Measurements from ENCODE around the gene HBS1L.

Gene HBS1L

DNA sequence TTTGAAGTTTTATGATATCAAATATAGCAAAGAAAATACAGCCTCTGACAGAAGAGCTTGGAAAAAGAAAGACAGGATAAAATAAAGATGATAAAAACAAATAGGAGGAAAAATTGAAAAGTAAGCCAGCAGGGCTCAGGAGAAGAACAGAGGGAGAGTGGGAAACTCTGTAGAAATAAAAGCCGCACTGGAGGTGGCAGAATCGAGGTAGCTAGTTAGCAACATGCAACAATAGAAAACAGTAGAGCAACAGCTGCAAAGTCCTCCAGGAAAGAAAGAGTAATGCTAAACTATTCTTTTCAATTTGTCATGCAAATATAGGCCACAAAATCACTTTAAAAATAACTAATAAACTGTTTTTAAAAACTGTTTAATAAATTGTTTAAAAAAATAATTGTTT is 28.8 kb downstream of the HBS1L start:
- Histone ChIP-seq H3K4me1 (no peaks in the 10 kb centered on the region), H3K4me3 (no peak overlapping the region), H3K36me3 (peaks cover 0 to 2% (median 0%) of the 10 kb centered on the region in 3 donors), H3K9me3 (no peaks in the 10 kb centered on the region), H3K27ac (no peak overlapping the region), H3K27me3 (no peaks in the 10 kb centered on the region)
- TF ChIP-seq, protein P1, sequence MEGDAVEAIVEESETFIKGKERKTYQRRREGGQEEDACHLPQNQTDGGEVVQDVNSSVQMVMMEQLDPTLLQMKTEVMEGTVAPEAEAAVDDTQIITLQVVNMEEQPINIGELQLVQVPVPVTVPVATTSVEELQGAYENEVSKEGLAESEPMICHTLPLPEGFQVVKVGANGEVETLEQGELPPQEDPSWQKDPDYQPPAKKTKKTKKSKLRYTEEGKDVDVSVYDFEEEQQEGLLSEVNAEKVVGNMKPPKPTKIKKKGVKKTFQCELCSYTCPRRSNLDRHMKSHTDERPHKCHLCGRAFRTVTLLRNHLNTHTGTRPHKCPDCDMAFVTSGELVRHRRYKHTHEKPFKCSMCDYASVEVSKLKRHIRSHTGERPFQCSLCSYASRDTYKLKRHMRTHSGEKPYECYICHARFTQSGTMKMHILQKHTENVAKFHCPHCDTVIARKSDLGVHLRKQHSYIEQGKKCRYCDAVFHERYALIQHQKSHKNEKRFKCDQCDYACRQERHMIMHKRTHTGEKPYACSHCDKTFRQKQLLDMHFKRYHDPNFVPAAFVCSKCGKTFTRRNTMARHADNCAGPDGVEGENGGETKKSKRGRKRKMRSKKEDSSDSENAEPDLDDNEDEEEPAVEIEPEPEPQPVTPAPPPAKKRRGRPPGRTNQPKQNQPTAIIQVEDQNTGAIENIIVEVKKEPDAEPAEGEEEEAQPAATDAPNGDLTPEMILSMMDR (IDR thresholded peaks at IDR 0.05) = no peak
- no peak for DNase-seq
- intact Hi-C loops (cut with DNase I; ENCODE audit: low total_unique reads) = no loop called here

DNA sequence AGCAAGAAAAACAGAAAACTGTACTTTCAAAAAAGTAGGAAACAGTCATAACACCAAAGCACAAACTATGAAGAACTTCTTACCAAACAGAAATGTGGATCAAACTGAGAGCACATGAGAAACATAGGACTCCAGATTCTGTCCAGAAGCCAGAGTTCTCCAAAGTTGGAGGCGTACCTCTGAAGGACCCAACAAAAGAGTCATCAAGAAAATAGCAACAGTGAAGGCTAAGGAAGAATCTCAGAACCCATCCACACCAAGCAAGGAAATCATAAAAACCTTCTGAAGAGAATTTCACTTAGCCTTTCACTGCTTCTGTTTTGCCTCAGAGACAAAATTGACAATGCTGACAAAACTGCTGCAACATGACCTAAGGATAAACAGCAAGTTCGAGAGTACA is 29.4 kb downstream of the HBS1L start:
- H3K27me3 ChIP-seq = no peaks in the 10 kb centered on the region
- DNase-seq = no peak
- H3K4me1 ChIP-seq = no peaks in the 10 kb centered on the region
- intact Hi-C loops (cut with DNase I; ENCODE audit: low total_unique reads) = no loop called here
- no peaks in the 10 kb centered on the region for H3K9me3 ChIP-seq
- no peaks in the 10 kb centered on the region for H3K36me3 ChIP-seq
- H3K27ac ChIP-seq = no peak overlapping the region
- TF ChIP-seq, protein P1 (IDR thresholded peaks at IDR 0.05) = no peak
- no peak overlapping the region for H3K4me3 ChIP-seq

DNA sequence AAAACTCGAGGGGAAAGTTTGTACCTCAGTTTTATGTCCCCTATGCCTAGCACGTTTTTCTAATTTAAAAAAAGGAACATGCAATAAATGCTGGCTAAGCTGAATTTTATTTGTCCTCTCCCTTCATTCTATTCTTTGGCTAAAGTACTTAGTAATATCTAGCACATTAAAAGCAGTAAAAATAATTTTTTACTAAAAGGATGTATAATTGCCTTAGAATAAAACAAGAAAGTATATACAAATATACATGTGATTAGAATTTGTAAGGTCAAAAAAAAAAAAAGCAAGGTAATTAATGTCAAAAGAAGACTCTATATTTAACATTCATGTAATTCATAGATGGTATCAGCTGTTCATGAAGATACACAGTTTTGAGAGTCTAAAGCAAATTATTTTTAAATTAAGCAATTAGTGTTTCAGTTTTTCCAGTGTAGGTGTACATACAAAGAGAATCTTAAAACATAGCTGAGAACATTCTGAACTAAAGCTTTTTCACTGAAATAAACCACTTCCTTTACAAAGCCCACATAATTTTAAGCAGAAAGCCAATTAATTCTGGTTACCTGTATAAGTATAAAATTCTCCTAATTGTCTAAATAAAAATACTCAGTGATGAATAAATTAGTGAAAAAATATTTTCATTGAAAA is 32.4 kb downstream of the HBS1L start:
- TF ChIP-seq, protein P1 (IDR thresholded peaks at IDR 0.05) = no peak
- no peak overlapping the region for H3K27ac ChIP-seq
- no peak overlapping the region for H3K4me3 ChIP-seq
- DNase-seq = no peak
- no peaks in the 10 kb centered on the region for H3K4me1 ChIP-seq
- intact Hi-C loops (cut with DNase I; ENCODE audit: low total_unique reads) = no loop called here
- H3K36me3 ChIP-seq = no peaks in the 10 kb centered on the region
- H3K9me3 ChIP-seq = no peaks in the 10 kb centered on the region
- H3K27me3 ChIP-seq = no peaks in the 10 kb centered on the region

DNA sequence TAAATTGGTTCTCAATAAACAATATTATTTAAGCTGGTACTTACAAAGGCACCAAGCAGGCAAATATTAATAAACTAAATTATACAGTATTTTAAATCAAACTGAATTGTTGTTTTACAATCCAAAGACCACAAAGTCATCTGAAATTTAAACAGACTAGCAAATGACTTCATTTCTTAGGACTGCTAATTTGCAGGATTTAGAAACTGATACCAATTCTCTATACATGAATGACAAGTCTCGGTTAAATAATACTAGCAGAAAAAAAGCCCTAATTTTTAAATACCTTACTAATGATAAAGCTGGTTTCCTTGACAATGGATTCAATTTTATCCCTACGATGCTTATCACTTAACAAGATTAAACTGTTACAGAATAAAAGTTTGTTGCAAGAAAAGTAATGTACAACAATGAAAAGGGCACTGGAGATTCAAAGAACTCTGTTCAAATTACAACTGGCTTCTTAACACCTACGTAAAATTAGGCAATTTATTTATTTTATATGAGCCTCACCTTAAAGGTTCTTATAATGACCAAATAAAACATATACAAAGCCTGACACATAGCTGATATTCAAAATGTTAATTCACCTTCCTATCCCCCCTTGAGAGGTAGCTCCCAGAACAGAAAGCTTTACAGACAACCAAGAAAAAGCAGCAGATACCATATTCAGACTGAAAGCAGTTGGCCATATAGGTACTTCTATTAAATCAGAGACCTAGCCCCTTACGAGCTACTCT is 33.1 kb downstream of the HBS1L start:
- H3K4me3 ChIP-seq = no peak overlapping the region
- intact Hi-C loops (cut with DNase I; ENCODE audit: low total_unique reads) = no loop called here
- TF ChIP-seq, protein P1 (IDR thresholded peaks at IDR 0.05) = no peak
- no peaks in the 10 kb centered on the region for H3K4me1 ChIP-seq
- no peak overlapping the region for H3K27ac ChIP-seq
- no peak for DNase-seq
- no peaks in the 10 kb centered on the region for H3K36me3 ChIP-seq
- H3K9me3 ChIP-seq = no peaks in the 10 kb centered on the region
- no peaks in the 10 kb centered on the region for H3K27me3 ChIP-seq

DNA sequence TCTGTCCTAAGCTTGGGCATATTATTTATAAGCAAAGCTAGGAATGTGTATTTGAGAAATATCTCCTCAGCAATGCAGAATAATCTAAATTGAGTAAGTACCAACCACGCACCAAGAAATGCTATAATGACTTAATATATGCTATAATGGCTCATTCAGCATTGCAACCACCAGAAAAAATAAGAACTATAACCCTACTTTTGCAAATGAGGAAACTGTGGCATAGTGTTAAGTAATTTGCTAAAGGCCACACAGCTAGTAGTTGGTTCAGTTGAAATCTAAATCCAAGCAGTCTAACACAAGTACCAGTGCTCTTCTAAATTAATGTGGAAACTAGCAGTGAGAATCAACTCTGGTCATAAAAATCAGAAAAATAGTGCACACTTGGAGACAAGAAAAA is 35.7 kb downstream of the HBS1L start:
- TF ChIP-seq, protein P1 (IDR thresholded peaks at IDR 0.05) = no peak
- intact Hi-C loops (cut with DNase I; ENCODE audit: low total_unique reads) = no loop called here
- Histone ChIP-seq H3K27me3 (no peaks in the 10 kb centered on the region), H3K4me3 (no peak overlapping the region), H3K9me3 (no peaks in the 10 kb centered on the region), H3K36me3 (no peaks in the 10 kb centered on the region), H3K27ac (no peak overlapping the region), H3K4me1 (no peaks in the 10 kb centered on the region)
- no peak for DNase-seq
